BLaER1 (cell line): ENCODE results near the gene SPATA31E1.

Experiments used
- H3K27ac ChIP-seq: shearing (Covaris generic); formaldehyde crosslinking; 2 replicates; pipeline ENCODE4 v1.8.1; 2022
- H3K27me3 ChIP-seq: shearing (Covaris generic); formaldehyde crosslinking; 2 replicates; pipeline ENCODE4 v1.8.1; 2022
- H3K36me3 ChIP-seq: shearing (Covaris generic); formaldehyde crosslinking; 2 replicates; pipeline ENCODE4 v1.8.1; 2022
- H3K4me1 ChIP-seq: shearing (Covaris generic); formaldehyde crosslinking; 2 replicates; pipeline ENCODE4 v1.8.1; 2022
- H3K4me2 ChIP-seq: shearing (Covaris generic); formaldehyde crosslinking; 2 replicates; pipeline ENCODE4 v1.8.1; 2022
- H3K4me3 ChIP-seq: shearing (Covaris generic); formaldehyde crosslinking; 2 replicates; pipeline ENCODE4 v1.8.1; 2022
- H3K9ac ChIP-seq: shearing (Covaris generic); formaldehyde crosslinking; 2 replicates; pipeline ENCODE4 v1.8.1; 2022
- H3K9me3 ChIP-seq: shearing (Covaris generic); formaldehyde crosslinking; 2 replicates; pipeline ENCODE4 v1.8.1; 2022
- H4K20me1 ChIP-seq: shearing (Covaris generic); formaldehyde crosslinking; 2 replicates; pipeline ENCODE4 v1.8.1; 2022
- Cebpa-rat ChIP-seq: shearing (Covaris generic); IDR thresholded peaks from 2 replicates; pipeline ENCODE4 v1.8.1; 2022

Gene SPATA31E1

DNA sequence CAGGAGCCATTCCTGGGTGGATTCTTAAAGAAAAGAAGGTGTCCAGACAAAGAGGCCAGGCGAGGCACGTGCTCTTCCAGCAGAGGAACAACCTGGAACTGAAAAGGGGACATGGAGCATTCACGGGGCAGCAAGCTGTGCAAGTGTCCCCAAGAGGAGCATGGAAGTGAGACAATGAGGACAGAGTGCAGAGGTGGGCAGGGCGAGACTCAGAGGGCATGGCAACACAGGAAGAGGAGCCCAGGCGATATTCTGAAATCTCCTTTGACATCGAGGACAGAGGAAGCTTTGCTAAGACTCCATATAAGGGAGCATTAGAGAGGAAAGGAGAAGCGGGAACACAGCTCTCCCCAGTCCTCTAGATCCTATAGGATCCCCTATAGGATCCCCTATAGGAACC, 29.4 kb upstream of the SPATA31E1 start:
- Histone ChIP-seq H3K36me3 (no peaks in the 10 kb centered on the region), H3K27ac (no peak overlapping the region), H3K4me1 (peaks cover 5% of the 10 kb centered on the region; the same call in 1 of the 2 replicates), H3K9ac (no peak overlapping the region), H3K4me3 (no peak overlapping the region), H3K9me3 (peaks cover 15% of the 10 kb centered on the region), H3K4me2 (no peak overlapping the region), H3K27me3 (no peaks in the 10 kb centered on the region), H4K20me1 (no peaks in the 10 kb centered on the region)
- no peak for TF ChIP-seq Cebpa-rat

DNA sequence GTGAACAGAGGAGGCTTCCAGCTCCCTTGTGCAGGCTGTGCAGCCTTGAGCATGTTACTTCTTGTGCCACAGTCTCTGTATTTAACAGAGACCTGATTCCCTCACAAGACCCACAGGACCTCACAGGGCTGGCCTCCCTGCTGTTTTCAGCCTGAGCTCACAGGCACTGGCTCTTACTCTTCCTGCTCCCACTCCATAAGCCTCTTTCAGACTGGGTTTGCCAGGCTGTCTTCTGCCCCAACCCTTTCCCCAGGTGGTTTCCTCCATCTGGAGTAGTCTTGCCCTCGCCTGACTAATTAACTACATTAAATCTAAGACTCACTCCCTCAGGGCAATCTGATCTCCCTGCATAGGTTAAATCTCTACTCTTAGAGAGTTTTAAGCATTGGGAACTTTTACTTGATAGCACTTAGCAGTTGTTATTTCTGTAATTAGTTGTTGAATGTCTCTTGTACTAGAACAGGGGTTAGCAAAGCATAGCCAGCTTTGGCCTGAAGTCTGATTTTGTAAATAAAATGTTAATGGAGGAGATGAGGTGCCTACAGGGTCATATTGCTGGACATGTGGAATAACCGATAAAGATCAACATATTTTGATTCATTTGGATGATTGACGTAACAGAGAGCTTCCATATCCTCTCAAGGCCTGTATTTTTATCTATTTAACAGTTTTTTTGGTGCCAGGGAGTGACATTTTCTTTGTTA, 28.6 kb upstream of the SPATA31E1 start:
- H3K4me2 ChIP-seq: no peak overlapping the region
- TF ChIP-seq Cebpa-rat: no peak

DNA sequence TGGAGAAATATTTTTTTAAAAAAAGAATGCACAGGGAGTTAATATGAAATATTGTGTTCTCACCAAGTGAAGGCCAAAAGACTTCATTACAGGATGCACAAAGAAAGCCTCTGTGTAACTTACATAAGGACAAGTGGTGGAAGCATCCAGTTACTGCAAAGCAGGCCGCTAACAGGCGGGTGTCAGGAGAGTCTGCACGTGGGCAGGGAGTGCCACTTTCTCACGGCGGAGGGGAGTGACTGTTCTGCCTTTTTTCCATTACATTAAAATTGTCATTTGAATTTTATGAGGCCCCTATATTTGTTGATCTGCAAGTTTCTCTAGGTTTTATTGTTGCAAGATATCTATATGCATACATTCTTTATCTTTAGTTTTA, 28.1 kb upstream of the SPATA31E1 start:
- H3K4me3 ChIP-seq: no peak overlapping the region
- peaks cover 5% of the 10 kb centered on the region; the same call in 1 of the 2 replicates for H3K4me1 ChIP-seq
- H3K27me3 ChIP-seq: no peaks in the 10 kb centered on the region
- no peak overlapping the region for H3K4me2 ChIP-seq
- no peak overlapping the region for H3K9ac ChIP-seq
- H3K27ac ChIP-seq: no peak overlapping the region
- no peaks in the 10 kb centered on the region for H4K20me1 ChIP-seq
- H3K9me3 ChIP-seq: peaks cover 27% of the 10 kb centered on the region
- H3K36me3 ChIP-seq: no peaks in the 10 kb centered on the region
- TF ChIP-seq Cebpa-rat: no peak

More for the DNA sequence above, 28.6 kb upstream of the SPATA31E1 start:
- H4K20me1 ChIP-seq: no peaks in the 10 kb centered on the region
- H3K36me3 ChIP-seq: no peaks in the 10 kb centered on the region
- H3K9ac ChIP-seq: no peak overlapping the region
- no peaks in the 10 kb centered on the region for H3K27me3 ChIP-seq
- H3K27ac ChIP-seq: no peak overlapping the region
- H3K4me1 ChIP-seq: peaks cover 5% of the 10 kb centered on the region; the same call in 1 of the 2 replicates
- H3K9me3 ChIP-seq: peaks cover 22% of the 10 kb centered on the region
- H3K4me3 ChIP-seq: no peak overlapping the region

DNA sequence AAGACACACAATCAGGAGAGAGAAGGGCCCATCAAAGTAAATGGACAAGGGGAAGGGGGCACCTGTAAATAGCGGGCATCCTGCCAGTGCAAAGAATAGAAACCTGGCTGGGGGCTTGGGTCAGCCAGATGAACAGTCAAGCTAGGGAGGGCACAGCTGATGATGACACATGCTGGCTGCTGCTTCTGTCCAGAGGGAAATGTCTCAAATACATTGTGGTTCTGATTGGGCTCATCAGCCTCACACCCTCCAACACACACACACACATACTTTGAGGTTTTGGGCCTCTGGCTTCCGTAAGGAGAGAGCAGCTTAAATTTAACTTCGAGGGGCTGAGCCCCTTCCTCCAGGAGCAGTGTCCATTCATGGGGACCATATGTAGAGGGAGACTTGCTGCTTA, 27.6 kb upstream of the SPATA31E1 start:
- TF ChIP-seq Cebpa-rat: no peak
- Histone ChIP-seq H3K4me2 (no peak overlapping the region), H3K4me3 (no peak overlapping the region)

DNA sequence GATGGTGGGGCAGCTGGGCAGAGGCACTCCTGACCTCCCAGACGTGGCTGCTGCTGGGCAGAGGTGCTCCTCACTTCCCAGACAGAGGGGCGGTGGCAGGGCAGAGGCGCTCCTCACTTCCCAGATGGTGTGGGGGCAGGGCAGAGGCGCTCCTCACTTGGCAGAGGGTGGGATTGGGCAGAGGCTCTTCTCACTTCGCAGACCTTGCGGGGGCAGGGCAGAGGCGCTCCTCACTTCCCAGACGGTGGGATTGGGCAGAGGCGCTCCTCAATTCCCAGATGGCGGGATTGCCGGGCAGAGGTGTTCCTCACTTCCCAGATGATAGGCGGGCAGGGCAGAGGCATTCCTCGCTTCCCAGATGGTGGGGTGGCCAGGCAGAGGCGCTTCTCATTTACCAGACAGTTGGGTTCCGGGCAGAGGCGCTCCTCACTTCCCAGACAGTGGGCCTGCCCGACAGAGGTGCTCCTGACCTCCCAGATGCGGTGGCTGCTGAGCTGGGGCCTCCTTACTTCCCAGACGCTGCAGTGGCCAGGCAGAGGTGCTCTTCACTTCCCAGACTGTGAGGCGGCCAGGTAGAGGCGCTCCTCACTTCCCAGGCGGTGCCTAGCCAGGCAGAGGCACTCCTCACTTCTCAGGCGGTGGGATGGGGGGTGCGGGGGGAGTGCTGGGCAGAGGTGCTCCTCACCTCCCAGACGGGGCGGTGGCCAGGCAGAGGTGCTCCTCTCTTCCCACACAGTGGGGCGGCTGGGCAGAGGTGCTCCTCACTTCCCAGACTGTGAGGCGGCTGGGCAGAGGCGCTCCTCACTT, 25.3 kb upstream of the SPATA31E1 start:
- Histone ChIP-seq H4K20me1 (no peaks in the 10 kb centered on the region), H3K36me3 (no peaks in the 10 kb centered on the region), H3K9me3 (peaks cover 38% of the 10 kb centered on the region), H3K4me2 (no peak overlapping the region), H3K27me3 (no peaks in the 10 kb centered on the region), H3K4me3 (no peak overlapping the region), H3K27ac (no peak overlapping the region), H3K9ac (no peak overlapping the region), H3K4me1 (no peaks in the 10 kb centered on the region)
- TF ChIP-seq Cebpa-rat: no peak

More for the DNA sequence above, 27.6 kb upstream of the SPATA31E1 start:
- peaks cover 5% of the 10 kb centered on the region; the same call in 1 of the 2 replicates for H3K4me1 ChIP-seq
- H3K9me3 ChIP-seq: peaks cover 31% of the 10 kb centered on the region
- H3K27me3 ChIP-seq: no peaks in the 10 kb centered on the region
- H3K9ac ChIP-seq: no peak overlapping the region
- no peak overlapping the region for H3K27ac ChIP-seq
- H3K36me3 ChIP-seq: no peaks in the 10 kb centered on the region
- no peaks in the 10 kb centered on the region for H4K20me1 ChIP-seq

DNA sequence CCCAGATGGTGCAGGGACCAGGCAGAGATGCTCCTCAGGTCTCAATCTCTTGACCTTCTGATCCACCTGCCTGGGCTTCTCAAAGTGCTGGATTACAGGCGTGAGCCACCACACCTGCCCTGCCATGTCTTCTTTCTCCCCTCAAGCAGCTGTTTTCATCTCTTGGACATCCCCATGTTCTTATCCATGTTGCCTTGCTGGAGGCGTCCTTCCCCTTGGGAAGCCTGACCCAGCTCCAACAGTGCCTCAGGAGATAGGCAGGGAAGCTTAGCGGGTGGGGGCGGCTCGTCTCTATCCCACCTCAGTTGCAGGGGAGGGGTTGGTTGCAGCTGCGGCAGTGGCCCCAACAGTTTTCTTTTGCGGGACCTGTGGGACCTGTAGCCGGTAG, 24.7 kb upstream of the SPATA31E1 start:
- H3K4me1 ChIP-seq: no peaks in the 10 kb centered on the region
- H3K9me3 ChIP-seq: peaks cover 38% of the 10 kb centered on the region
- no peak overlapping the region for H3K4me3 ChIP-seq
- H4K20me1 ChIP-seq: no peaks in the 10 kb centered on the region
- no peaks in the 10 kb centered on the region for H3K36me3 ChIP-seq
- H3K27me3 ChIP-seq: no peaks in the 10 kb centered on the region
- no peak overlapping the region for H3K27ac ChIP-seq
- no peak overlapping the region for H3K4me2 ChIP-seq
- TF ChIP-seq Cebpa-rat: no peak
- no peak overlapping the region for H3K9ac ChIP-seq

DNA sequence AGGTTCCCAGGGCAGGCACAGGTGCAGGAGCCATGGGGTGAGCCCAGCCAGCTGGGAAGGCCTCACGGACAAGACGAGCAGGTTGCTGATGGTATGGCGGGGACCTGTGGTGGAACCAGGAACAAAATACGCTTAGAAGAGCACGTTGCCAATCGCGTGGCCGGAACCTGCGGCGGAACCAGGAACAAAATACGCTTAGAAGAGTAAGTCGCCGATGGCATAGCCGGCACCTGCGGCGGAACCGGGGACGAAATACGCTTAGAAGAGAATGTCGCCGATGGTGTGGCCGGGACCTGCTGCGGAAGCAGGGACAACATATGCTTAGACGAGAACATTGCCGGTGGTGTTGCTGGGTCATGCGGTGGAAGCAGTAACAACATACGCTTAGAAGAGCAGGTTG, 23.5 kb upstream of the SPATA31E1 start:
- H3K9ac ChIP-seq: no peak overlapping the region
- no peaks in the 10 kb centered on the region for H3K4me1 ChIP-seq
- H4K20me1 ChIP-seq: no peaks in the 10 kb centered on the region
- no peak overlapping the region for H3K27ac ChIP-seq
- H3K9me3 ChIP-seq: peaks cover 38% of the 10 kb centered on the region
- no peak for TF ChIP-seq Cebpa-rat
- H3K4me3 ChIP-seq: no peak overlapping the region
- no peak overlapping the region for H3K4me2 ChIP-seq
- no peaks in the 10 kb centered on the region for H3K27me3 ChIP-seq
- no peaks in the 10 kb centered on the region for H3K36me3 ChIP-seq

DNA sequence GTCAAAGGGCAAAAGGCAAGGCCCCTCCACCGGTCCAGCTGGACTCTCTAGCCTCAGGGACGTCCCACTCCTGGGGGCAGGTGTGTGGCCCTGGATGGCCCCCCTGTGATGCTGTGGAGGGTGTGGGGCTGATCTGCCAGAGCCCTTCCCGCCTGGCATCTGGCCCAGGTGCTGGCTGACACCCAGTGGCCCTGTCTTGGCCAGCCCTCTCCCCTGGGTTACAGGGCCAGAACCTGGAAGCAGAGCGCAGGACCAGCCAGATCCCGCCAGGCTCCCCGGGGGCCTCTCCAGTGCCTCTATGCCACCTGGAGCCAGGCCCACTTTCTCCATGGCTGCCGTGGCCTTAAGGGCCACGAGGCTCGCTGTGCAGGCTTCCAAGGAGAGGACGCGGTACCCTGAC, 22.9 kb upstream of the SPATA31E1 start:
- Histone ChIP-seq H3K4me1 (no peaks in the 10 kb centered on the region), H3K27me3 (no peaks in the 10 kb centered on the region), H3K9me3 (peaks cover 38% of the 10 kb centered on the region), H3K36me3 (no peaks in the 10 kb centered on the region), H3K9ac (no peak overlapping the region), H3K4me3 (no peak overlapping the region), H3K4me2 (no peak overlapping the region), H3K27ac (no peak overlapping the region), H4K20me1 (no peaks in the 10 kb centered on the region)
- TF ChIP-seq Cebpa-rat: no peak

DNA sequence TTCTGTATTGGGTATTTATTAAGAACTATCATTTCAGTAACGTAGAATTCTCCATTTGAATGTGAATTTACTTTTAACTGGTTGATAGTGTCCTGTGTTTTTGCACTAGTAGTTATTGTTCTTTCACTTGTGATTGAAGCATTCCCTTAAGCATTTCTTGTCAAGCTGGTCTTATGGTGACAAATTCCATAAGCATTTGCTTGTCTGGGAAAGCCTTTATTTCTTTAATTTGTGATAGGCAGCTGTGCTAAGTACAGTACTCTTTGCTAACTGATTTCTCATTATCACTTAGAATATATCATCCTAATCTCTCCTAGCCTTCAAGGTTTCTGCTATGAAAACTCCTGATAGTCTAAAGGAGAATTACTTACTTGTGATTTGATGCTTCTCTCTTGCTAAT, 21.3 kb upstream of the SPATA31E1 start:
- peaks cover 38% of the 10 kb centered on the region for H3K9me3 ChIP-seq
- H3K4me2 ChIP-seq: no peak overlapping the region
- no peaks in the 10 kb centered on the region for H3K36me3 ChIP-seq
- no peak overlapping the region for H3K27ac ChIP-seq
- H3K4me3 ChIP-seq: no peak overlapping the region
- H3K9ac ChIP-seq: no peak overlapping the region
- no peaks in the 10 kb centered on the region for H3K27me3 ChIP-seq
- no peaks in the 10 kb centered on the region for H4K20me1 ChIP-seq
- no peak for TF ChIP-seq Cebpa-rat
- no peaks in the 10 kb centered on the region for H3K4me1 ChIP-seq

DNA sequence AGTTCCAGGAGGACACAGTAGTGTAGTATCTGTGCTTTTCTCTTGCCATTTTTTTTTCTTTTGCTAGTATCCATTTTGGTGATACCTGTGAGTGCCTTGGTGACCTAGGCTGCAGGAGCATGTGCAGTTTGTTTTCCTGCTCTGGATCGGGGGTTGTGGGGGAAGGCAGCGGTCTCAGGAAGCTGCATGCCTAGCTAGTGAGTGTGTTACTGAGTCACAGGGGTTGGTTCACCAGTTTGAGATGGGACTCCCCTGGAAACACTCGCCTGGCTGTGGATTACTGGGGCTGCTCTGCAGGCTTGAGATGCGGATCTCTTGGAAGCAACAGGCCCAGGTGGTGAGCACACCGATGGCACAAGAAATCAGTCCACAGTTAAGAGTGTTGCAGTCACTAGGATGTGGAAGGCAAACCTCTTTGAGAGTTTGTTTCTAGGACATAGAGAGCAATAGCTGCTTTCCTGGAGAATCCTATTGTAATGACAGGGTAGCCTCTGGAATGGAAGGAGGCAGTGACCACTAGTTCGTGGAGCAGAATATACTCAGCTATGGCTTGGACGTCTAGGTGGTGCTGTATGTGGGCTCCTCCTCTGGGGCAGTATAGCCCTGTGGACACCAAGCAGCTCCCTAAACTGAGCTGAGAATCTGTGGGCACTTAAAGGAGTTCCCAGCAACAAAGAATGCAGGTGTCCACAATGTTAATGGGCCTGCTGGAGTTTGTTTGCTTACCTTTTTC, 20.0 kb upstream of the SPATA31E1 start:
- H3K36me3 ChIP-seq: no peaks in the 10 kb centered on the region
- TF ChIP-seq Cebpa-rat: no peak
- no peaks in the 10 kb centered on the region for H4K20me1 ChIP-seq
- H3K27ac ChIP-seq: no peak overlapping the region
- no peaks in the 10 kb centered on the region for H3K4me1 ChIP-seq
- H3K9me3 ChIP-seq: peaks cover 29% of the 10 kb centered on the region
- no peak overlapping the region for H3K4me2 ChIP-seq
- no peaks in the 10 kb centered on the region for H3K27me3 ChIP-seq
- H3K9ac ChIP-seq: no peak overlapping the region
- H3K4me3 ChIP-seq: no peak overlapping the region
